PFSK-1 (cell line): ENCODE results near the gene RNASEH2B.

Experiments
- POLR2AphosphoS5 ChIP-seq: IDR thresholded peaks from 2 replicates; pipeline ENCODE4 v1.6.1; 2012; ENCODE audit warnings: low read depth, mild to moderate bottlenecking, control low read depth, low read length, moderate library complexity
- SIN3A ChIP-seq: IDR thresholded peaks from 2 replicates; pipeline ENCODE4 v1.6.1; 2012; ENCODE audit warnings: mild to moderate bottlenecking, low read length, moderate library complexity, borderline replicate concordance; ENCODE audit not compliant: insufficient read depth
- TAF1 ChIP-seq: IDR thresholded peaks from 2 replicates; pipeline ENCODE4 v1.6.1; 2012; ENCODE audit warnings: low read length, control low read depth, borderline replicate concordance; ENCODE audit not compliant: insufficient read depth
- TF ChIP-seq, protein P1 (sequence below), 2 experiments: IDR thresholded peaks; 2 replicates each; pipeline versions ENCODE4 v1.6.1 to v1.8.0; 2011 to 2012; ENCODE audit warnings: low read depth in 2 of 2, low read length in 2 of 2, control low read depth in 1 of 2, inconsistent platforms in 1 of 2, mild to moderate bottlenecking in 1 of 2, moderate library complexity in 1 of 2; ENCODE audit not compliant: insufficient read depth in 1 of 2

DNA sequence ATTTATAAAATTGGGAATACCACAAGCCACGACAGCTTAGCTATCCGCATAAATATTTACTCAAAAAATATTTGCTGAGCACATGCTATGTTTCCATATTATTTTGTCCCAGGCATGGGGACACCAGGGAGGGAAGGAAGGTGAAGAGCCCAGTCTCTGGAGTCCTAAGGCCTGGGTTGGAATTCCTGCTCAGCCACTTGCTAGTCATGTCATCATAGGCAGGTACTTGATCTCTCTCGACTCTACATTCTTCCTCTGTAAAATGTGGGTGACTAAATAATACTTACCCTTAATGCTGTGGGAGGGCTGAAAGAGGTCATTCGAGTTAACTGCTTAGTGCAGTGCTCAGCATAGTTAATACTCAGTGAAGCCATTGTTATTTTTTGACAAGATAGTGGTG, 4.3 kb upstream of the RNASEH2B start:
- TF ChIP-seq, protein P1, sequence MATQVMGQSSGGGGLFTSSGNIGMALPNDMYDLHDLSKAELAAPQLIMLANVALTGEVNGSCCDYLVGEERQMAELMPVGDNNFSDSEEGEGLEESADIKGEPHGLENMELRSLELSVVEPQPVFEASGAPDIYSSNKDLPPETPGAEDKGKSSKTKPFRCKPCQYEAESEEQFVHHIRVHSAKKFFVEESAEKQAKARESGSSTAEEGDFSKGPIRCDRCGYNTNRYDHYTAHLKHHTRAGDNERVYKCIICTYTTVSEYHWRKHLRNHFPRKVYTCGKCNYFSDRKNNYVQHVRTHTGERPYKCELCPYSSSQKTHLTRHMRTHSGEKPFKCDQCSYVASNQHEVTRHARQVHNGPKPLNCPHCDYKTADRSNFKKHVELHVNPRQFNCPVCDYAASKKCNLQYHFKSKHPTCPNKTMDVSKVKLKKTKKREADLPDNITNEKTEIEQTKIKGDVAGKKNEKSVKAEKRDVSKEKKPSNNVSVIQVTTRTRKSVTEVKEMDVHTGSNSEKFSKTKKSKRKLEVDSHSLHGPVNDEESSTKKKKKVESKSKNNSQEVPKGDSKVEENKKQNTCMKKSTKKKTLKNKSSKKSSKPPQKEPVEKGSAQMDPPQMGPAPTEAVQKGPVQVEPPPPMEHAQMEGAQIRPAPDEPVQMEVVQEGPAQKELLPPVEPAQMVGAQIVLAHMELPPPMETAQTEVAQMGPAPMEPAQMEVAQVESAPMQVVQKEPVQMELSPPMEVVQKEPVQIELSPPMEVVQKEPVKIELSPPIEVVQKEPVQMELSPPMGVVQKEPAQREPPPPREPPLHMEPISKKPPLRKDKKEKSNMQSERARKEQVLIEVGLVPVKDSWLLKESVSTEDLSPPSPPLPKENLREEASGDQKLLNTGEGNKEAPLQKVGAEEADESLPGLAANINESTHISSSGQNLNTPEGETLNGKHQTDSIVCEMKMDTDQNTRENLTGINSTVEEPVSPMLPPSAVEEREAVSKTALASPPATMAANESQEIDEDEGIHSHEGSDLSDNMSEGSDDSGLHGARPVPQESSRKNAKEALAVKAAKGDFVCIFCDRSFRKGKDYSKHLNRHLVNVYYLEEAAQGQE (IDR thresholded peaks at IDR 0.05; ENCODE audit: insufficient read depth in 1 of 2, low read depth in 2 of 2, low read length in 2 of 2) = no peak
- no peak for TF ChIP-seq SIN3A
- no peak for TF ChIP-seq TAF1
- TF ChIP-seq POLR2AphosphoS5 = no peak
